ENCODE measurements around the gene MXRA7.
A peak's percentile ranks its signal among the peaks of the same experiment; 100 is the strongest.

Gene MXRA7

DNA sequence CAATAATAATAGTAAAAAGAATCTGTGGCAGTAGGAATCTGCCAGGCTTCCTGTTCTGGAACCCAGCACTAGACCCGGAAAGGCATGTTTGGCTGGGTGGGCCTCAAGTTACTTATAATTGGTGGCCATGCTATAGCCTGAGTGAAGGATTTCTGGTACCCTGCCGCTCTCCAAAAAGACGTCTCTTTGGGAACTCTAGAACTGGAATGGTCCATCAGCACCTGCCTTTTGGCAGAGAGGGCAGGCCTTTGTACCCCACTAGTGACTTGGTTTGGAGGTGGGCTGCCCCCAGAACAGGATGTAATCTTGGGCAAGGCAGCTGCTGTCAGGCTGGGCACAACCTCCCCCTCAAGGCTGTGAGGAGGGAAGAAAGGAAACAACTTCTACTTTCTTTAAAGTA lies 37.9 kb downstream of the MXRA7 start:
- DNase-seq = no peak

DNA sequence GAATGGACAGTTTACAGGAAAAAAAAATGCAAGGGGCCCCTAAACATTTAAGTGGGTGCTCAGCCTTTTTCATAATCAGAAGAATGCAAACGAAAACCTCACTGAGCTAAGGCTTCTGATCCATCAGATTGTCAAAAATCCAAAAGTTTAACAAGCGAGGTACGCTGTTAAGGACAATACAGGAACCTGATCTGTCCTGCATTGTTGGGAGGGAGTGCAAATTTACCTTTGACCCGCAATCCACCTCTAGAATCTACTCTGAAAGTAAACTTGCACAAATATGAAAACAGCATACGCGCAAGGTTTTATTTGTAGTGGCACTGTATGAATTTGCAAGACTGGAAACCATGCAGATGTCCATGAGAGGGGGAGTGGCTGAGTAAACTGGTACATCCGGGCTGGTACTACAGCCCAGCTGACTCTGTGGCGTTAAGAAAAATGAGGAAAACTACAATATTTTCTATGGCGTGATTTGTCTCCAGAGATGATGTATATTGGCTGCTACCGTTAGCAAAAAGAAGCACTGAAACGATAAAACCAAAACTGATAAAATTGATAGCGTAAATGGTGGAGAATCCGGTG lies 38.4 kb downstream of the MXRA7 start:
- DNase-seq = no peak

DNA sequence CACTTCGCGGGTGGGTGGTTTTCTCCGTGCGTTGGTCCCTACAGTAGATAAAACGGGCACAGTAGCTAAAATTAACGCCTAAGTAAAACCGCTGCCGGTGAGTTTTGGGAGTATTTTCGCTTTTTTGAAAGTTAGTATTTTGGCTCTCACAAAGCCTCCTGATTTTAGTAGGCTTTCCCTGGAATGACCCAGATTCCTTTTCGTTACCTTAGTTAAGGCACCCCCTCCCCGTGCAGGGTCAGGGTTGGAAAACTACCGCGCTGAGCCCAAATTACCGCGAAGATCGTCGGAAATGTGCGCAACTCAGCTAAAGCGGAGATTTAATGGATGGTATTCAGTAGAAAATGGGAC lies 38.9 kb downstream of the MXRA7 start:
- no peak for DNase-seq

DNA sequence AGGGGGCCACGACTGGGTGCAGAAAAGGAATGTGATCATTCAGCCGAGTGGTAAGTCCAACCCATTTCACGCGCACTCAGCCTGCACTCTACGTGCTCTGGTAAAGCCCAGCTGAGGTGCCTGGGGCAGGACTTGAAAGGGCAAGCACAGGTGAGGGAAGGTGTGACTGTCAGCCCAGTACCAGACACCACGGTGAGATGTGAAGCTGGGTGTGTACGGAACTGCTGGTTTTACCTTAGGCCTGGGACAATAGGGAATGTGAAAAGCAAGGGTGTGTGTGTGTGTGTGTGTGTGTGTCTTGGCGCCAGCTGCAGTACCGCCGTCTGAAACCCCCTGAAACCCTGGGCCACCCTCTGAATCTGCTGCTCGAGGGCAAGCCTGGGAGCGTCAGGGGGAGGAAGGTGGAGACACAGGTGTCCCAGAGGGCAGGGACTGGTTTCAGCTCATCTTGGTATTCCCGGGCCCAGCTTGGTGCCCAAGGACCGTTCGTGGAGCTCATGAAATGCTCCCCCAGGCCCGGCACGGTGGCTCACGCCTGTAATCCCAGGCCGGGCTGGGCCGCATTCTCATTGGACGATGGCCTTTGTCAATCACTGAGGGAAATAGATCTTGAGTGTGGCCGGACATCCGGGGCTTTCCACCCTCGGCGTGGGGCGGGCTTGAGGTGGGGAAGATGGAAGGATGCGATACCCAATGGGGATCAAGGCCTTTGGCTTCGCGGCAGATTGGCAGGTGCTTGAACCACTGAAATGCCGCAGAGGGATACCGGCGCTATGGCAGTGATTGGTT lies 39.4 kb downstream of the MXRA7 start:
- DNase-seq = peak; percentile 98

DNA sequence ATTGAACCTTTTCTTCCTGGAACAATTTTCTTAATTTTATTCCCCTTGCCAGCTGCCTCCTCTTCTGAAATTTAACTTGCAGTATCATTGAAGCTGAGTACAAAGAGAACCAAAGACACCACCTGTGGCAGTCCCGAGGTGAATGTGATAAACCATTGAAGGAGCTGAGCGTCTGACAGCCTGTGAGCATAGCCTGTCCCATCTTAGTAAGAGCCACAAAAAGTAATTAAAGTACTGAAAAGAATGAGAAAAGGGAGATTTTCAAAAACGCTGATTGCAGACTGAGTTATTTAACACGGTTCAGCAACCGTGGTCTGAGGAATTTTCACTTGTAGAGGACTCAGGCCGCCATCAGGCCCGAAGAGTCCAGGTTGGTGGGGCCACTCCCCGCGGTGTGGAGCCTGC lies 40.0 kb downstream of the MXRA7 start:
- no peak for DNase-seq

DNA sequence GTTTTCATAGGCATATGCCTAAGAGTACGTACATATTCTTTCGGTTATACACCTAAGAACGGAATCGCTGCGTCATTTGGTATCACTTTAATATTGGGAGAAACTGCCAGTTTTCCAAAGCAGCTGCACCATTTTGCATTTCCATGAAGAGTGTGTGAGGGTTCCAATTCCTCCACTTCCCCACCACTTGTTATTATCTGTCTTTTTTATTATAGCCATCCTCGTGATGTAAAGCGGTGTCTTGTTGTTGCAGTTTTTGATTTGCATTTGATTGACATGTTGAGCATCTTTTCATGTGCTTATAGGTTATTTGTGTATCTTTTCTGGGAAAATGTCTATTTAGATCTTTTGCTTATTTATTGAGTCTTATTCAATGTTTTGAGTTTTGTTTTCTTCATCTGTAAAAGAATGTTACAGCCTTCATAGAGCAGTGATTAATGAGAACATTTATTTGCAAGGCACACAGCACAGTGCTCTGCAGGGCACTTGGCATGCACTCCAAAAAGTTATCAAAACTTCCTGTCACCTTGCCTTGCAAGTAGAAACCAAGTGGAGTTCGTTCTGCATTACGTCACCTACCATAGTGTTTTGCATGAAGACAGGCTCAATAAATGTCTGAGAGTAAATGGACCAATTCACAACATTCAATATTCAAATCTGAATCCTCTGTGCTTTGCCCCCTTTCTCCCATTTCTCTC lies 40.6 kb downstream of the MXRA7 start:
- no peak for DNase-seq

DNA sequence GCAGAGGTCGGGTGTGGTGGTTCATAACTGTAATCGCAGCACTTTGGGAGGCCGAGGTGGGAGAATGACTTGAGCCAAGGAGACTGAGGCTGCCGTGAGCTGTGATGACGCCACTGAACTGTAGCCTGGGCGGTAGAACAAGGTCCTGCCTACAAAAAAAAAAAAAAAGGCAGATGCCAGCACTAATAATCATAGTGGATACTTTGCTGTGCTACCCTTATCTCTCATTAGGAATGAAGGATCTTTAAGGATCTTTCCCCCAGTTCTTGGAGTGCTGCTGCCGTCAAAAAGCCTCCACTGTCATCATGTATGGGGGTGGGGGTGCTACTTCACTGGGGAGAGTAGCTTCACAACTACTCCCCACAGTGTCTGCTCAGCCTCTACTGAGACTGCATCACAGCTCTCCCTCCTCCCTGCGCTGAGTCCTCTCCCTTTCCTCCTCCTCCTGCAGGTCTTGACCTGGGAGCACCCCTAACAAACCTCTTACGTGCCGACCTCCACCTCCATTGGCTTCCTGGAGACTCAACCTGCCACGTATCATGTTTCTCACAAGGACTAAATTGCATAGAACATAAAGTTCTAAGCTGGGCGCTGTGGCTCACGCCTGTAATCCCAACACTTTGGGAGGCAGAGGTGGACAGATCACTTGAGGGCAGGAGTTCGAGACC lies 42.8 kb downstream of the MXRA7 start:
- DNase-seq = no peak

DNA sequence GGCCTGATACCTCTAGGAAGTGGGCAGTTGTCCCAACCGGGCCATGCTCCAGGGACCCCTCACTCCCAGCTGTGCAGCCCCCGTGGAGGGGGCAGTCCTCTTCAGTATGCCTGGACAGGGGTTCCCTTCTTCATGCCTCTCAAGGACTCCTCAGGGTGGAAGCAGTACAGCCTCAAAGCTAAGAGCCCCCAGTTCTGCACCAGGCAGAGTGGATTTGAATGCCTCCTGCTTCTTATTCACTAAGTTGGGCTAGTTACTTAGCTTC lies 43.3 kb downstream of the MXRA7 start:
- DNase-seq = no peak

DNA sequence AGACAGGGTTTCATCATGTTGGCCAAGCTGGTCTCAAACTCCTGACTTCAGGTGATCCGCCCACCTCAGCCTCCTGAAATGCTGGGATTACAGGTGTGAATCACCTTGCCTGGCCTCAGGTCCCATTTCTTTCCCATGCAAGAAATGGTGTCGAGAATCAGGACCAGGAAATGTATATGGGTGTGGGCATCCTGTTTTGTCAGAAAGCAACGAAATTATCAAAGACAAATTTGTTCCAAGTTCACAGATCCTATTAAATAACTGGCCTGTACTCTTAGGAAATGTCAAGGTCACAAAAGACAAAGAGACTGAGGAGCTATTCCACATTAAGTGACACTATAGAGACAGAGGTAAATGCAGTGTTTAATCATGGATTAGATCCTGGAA lies 50.1 kb downstream of the MXRA7 start:
- no peak for DNase-seq

DNA sequence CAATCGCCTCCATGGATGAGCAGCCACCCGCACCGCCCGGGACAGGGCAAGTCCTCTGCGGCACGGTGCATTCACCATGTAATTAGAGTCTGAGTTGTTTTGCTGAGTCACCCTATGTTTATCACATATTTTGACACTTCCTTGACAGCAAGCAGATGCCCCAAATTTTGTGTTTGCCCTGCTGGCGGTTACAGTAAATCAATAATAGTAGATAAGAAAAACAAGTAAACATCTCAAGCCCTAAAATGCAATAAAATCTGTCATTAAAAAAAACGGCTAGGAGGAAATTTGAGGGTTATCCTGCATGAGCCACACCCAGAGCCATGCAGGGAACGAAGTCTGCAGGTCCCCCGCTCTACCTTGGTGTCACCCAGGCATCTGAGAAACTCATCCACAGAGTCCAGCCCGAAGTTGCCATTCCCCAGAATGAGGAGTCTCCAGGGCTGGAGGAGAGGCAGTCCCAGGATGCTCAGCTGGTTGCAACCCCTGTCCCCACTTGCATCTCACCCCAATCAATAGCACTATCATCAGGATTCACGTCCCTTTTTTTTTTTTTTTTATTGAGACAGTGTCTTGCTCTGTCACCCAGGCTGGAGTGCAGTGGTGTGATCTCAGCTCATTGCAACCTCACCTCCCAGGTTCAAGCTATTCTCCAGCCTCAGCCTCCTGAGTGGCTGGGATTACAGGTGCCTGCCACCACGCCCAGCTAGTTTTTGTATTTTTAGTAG lies 50.7 kb downstream of the MXRA7 start:
- DNase-seq = no peak

DNA sequence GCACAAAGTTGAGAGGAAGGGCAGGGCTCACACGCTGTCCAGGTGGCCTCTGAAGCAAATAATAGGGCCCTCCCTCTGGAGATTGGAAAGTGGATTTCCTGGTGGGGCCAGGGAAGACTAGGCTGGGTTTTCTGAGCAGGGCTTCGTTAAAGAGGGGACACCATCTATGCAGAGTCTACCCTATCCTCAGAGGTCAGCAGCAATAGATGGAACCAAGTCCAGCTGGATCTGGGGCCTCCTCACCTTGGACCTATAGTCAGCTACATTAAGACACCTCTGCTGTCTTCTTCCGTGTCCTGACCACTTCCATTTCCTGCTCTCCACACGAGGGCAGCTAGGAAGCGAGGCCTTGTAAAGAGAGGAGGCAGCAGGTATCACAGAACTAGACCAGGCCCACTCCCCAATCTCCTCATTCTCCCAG lies 52.5 kb downstream of the MXRA7 start:
- DNase-seq = no peak

DNA sequence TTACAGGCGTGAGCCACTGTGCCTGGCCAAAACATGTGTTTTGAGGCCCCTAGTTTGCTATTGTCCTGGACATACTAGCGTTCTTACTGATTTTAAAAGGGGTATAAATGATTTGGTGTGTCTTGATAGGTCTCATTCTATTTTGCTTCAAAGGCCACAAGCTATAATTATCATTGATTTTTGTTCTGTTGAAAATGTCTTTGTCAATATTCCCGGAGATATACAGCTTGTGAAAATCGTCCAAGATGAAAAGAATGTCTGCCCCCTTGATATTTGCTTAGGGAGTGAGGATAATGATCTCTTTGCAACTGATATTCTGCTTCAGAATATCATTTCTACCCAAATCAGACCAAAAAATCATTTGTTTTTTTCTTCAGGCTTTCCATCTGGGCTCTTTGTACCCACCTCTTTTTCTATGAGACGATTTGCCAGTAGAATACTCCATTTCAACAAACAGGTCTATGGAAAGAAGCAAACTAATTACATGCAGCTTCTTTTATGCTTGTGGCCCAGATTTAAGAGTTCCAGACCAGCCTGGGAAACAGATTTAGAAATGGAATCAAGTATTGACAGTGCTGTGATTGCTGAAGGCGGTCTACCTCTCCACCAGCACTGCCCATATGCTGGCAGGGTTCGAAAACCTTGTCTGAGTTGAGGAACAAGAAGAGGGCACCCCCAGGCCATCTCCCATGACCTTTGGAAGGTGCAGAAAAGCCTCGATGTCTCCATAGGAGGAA lies 53.1 kb downstream of the MXRA7 start:
- no peak for DNase-seq

DNA sequence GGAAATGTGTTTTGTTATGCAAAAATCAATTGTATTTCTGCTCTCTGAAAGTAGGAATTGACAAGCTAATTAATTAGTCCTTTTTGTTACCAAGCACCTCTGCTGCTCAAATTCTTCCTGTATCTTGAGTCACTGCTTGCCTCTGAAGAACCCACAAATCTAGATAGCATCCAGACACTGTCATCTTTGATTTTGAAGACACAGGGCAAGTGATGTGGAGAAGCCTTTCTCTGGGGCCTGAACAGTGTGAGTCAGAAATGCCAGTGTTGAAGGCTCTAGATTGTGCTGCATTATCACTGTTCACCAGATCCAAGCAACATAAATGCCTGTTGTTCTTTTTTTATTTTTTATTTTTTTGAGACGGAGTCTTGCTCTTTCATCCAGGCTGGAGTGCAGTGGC lies 56.4 kb downstream of the MXRA7 start:
- DNase-seq = no peak

DNA sequence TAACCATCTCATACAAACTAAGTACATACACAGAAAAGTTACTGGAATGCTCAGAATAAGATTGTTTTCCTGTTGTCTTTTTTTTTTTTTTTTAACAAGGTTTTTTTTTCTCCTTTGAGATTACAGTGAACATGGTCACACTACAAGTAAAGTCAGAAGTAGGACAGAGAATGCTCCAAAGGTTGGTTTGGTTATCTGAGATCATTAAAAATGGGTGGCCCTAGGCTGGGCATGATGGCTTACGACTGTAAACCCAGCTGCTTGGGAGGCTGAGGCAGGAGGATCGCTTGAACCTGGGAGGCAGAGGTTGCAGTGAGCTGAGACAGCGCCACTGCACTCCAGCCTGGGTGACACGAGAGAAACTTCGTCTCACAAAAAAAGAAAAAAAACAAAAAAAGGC lies 60.3 kb downstream of the MXRA7 start:
- DNase-seq = no peak

DNA sequence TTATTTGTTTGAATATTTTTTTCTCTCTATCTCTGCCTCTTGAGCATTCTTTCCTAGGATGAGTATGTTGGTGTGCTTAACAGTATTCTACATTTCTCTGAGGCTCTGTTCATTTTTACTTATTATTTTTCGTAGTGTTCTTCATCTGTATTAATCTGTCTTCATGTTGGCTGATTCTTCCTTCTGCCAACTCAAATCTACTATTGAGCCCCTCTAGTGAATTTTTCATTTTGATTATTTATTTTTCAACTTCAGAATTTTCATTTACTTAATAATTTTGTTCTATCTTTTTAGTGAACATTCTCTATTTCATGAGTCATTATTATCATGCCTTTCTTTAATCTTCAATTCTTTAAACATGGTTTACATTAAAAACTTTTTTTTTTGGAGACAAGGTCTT lies 64.1 kb downstream of the MXRA7 start:
- DNase-seq = no peak

DNA sequence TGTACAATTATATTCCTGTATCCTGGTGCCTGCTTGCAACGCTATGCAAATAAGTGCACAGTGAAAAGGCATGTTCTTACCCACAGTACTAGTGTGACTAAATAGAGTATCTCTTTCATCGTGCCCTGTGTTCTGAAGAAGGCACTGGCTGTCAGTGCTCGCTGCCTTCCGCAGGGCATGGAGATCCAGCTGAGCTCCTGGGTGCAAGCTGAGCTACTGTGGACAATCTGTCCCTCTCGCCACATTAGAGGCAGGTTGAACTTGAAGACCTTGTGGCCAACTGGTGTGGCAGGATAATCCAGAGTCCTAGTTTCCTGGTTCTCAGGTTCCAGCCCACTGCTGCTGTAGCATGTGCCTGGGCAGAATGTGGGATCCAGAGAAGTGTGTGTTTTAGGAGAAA lies 65.3 kb downstream of the MXRA7 start:
- no peak for DNase-seq

DNA sequence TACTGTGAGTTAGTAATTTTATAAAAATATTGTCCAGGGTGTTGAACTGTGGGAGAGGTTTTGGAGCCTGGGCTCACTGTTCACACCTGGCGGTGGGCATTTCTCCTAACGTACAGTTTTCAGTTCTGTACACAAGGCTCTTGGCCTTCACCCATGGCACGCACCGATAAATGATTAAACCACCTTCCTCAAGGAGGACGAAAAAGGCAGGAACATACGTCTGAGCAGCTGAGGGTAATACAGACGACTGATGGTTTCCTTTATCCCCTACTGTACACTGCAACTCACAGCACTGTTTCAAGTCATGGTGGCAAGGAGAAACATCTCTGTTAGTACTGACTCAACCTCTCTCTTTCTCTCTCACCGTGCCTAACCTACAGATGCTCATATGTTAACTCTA lies 65.8 kb downstream of the MXRA7 start:
- no peak for DNase-seq

DNA sequence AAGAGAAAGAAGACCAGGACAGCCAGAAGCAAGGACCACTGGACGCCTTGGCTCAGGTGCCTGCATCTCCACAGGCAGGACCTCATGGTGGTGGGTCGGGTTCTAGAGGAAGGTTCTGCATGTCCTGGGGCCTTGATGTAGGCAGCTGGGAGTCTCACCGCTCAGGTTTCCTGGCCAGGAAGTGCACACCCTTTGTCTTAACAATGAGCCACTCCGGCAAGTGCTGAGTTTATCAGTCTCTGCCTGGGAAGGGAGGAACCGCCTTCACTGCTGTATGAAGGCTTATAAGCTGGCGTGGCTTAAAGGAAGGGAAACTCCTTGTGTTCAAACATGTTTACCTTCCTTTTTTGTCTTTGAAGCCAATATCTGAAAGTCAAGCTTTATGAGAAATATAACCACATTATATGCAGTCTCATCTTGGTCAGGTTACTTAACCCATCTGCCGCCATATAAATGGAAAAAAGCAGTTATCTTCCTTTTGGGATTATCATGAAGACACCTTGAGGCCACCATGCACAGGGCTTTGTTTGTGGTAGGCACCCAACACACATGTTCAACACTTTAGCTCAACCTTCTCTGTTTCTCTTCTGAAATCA lies 67.1 kb downstream of the MXRA7 start, which contains the start of gene ST6GALNAC1:
Gene ST6GALNAC1, minus strand, starts transcription at position 205 of the 596 bp plus-strand sequence. Its CDS starts 119 bp downstream, at position 86.
- DNase-seq = no peak

DNA sequence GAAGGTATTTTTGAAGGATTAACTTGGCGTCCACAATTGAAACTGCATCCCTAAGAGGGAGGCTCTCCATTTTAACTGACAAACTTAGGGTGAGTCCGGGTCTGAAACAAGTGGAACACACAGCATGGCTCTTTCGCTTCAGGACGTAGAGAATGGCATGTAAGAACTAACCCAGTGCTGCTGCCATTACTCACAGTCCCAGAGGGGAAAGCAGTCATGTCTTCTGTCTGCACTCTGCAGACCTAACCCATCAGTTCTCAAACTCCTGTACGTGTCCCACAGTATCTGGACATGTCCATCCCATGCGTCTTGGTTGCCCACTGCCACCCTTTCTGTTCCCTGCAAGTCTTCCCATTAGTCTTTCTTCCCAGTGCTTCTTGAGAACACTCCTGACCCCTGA lies 67.8 kb downstream of the MXRA7 start:
- no peak for DNase-seq

DNA sequence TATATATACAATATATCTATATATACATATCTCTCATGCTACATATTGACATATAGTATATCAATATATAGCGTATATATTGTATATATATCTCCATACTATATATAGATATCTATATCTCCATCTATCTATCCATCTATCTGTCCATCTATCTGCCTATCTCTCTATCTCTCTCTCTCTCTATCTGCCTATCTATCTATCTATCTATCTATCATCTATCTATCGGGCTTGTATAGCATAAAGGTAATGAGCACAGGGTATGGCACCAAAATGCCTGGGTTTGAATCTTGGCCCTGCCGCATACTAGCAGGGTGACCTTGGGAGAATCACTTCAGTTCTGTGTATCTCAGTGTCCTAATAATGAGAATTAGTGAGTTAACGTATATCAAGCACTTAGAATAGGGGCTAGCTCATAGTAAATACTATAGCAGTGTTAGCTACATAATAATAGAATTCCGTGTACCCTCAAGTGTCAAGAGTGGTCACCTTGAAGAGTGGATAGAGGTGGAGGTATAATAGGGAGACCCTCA lies 68.7 kb downstream of the MXRA7 start:
- DNase-seq = no peak

DNA sequence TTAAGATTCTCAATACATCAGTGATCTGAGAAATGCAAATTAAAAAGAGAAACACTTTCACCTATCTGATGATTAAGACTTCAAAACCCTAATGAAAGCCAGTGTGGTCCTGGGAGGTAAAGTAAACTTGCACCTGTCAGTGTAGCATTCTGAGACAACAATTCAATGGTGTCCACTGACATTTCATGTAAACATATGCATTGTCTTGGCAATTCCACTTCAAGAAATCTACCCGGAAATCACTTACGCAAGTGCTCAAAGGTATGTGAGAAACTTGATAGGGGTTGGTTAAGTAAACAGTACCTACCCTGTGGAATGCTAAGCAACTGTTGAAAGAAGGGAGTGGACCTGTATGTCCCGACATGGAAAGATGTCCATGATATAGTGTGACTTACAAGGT lies 69.3 kb downstream of the MXRA7 start:
- no peak for DNase-seq

Data from activated CD4-positive, alpha-beta T cell treated with anti-CD3 and anti-CD28 coated beads for 1 hour (primary cell).